ENCODE results near the gene TGFBR2. TPM values are rescaled to one million over a fixed set of nuclear protein-coding genes. Genes with fewer than 3 reads are reported as not detected.

TGFBR2 gene
- total RNA-seq, 2 experiments from 2014 or later, result 58.9 to 60.3 TPM

GRCh38 chr3:30598668-30599545 lies 7.5 kb upstream of the TGFBR2 start:
- ChIA-PET POLR2A (no interaction called here), CTCF (no interaction called here)

GRCh38 chr3:30600572-30600971 lies 5.8 kb upstream of the TGFBR2 start:
- POLR2A ChIA-PET, result interaction anchor here (0.7 kb wide), 1 partner anchor 21 kb away, joined by 6 read pairs; no protein-coding TSS in a partner anchor

GRCh38 chr3:30602946-30603345 lies 3.5 kb upstream of the TGFBR2 start:
- ChIA-PET POLR2A (no interaction called here), CTCF (no interaction called here)

More at GRCh38 chr3:30600572-30600971, 5.8 kb upstream of the TGFBR2 start:
- CTCF ChIA-PET, result no interaction called here

- ChIA-PET POLR2A (no interaction called here), CTCF (no interaction called here)
These were observed 2.3 kb upstream of the TGFBR2 start for GRCh38 chr3:30604093-30604492.

GRCh38 chr3:30604558-30604957 lies 1.8 kb upstream of the TGFBR2 start:
- CTCF ChIA-PET, result no interaction called here
- POLR2A ChIA-PET, result no interaction called here

GRCh38 chr3:30605005-30605404 lies 1.4 kb upstream of the TGFBR2 start:
- ChIA-PET POLR2A (no interaction called here), CTCF (no interaction called here)

GRCh38 chr3:30605706-30606300 lies 598 bp upstream of the TGFBR2 start:
- CTCF ChIA-PET, result interaction anchor here (0.8 to 1.9 kb wide), 3 partner anchors 10 to 23 kb away, joined by 4 to 7 read pairs (median 6); no protein-coding TSS in a partner anchor

GRCh38 chr3:30607032-30607833 lies 832 bp downstream of the TGFBR2 start:
- ChIA-PET CTCF (interaction anchor here (0.9 to 2.0 kb wide), 6 partner anchors 9 to 86 kb away, joined by 3 to 7 read pairs (median 5); no protein-coding TSS in a partner anchor), POLR2A (interaction anchor here (0.7 to 3.8 kb wide), 11 partner anchors 9 to 122 kb away, joined by 3 to 24 read pairs (median 4); no protein-coding TSS in a partner anchor)

More at GRCh38 chr3:30605706-30606300, 598 bp upstream of the TGFBR2 start:
- POLR2A ChIA-PET, result interaction anchor here (0.7 to 3.8 kb wide), 9 partner anchors 10 to 61 kb away, joined by 3 to 24 read pairs (median 5); no protein-coding TSS in a partner anchor

GRCh38 chr3:30608598-30608947 lies 2.2 kb downstream of the TGFBR2 start:
- CTCF ChIA-PET, result interaction anchor here (2.0 kb wide), 1 partner anchor 27 kb away, joined by 7 read pairs; no protein-coding TSS in a partner anchor
- POLR2A ChIA-PET, result interaction anchor here (1.2 to 3.8 kb wide), 3 partner anchors 8 to 50 kb away, joined by 4 to 24 read pairs (median 9); no protein-coding TSS in a partner anchor

- ChIA-PET POLR2A (interaction anchor here (0.6 to 2.3 kb wide), 8 partner anchors 10 to 49 kb away, joined by 3 to 12 read pairs (median 6); no protein-coding TSS in a partner anchor), CTCF (interaction anchor here (0.6 to 1.9 kb wide), 5 partner anchors 9 to 84 kb away, joined by 3 to 6 read pairs (median 4); no protein-coding TSS in a partner anchor)
These were observed 3.7 kb downstream of the TGFBR2 start for GRCh38 chr3:30609930-30610701.

GRCh38 chr3:30610702-30611368 lies 4.4 kb downstream of the TGFBR2 start:
- ChIA-PET POLR2A (interaction anchor here (0.5 to 2.3 kb wide), 11 partner anchors 9 to 265 kb away, joined by 3 to 12 read pairs (median 4); no protein-coding TSS in a partner anchor), CTCF (interaction anchor here (0.6 to 1.9 kb wide), 5 partner anchors 9 to 83 kb away, joined by 3 to 6 read pairs (median 4); no protein-coding TSS in a partner anchor)

- ChIA-PET POLR2A (interaction anchor here (0.5 to 2.3 kb wide), 9 partner anchors 8 to 266 kb away, joined by 3 to 10 read pairs (median 4); no protein-coding TSS in a partner anchor), CTCF (interaction anchor here (1.4 to 1.9 kb wide), 3 partner anchors 18 to 44 kb away, joined by 4 to 6 read pairs (median 4); no protein-coding TSS in a partner anchor)
These were observed 5.4 kb downstream of the TGFBR2 start for GRCh38 chr3:30611613-30612436.

- POLR2A ChIA-PET, result interaction anchor here (0.6 to 1.6 kb wide), 4 partner anchors 16 to 89 kb away, joined by 3 to 4 read pairs (median 3); no protein-coding TSS in a partner anchor
- CTCF ChIA-PET, result interaction anchor here (1.1 to 1.7 kb wide), 3 partner anchors 19 to 43 kb away, joined by 3 to 4 read pairs (median 3); no protein-coding TSS in a partner anchor
These were observed 6.2 kb downstream of the TGFBR2 start for GRCh38 chr3:30612437-30613132.

- POLR2A ChIA-PET, result interaction anchor here (0.6 to 1.6 kb wide), 6 partner anchors 11 to 90 kb away, joined by 3 to 4 read pairs (median 4); no protein-coding TSS in a partner anchor
- CTCF ChIA-PET, result interaction anchor here (1.1 to 1.7 kb wide), 4 partner anchors 18 to 45 kb away, joined by 3 to 4 read pairs (median 3); no protein-coding TSS in a partner anchor
These were observed 6.9 kb downstream of the TGFBR2 start for GRCh38 chr3:30613133-30613825.

- POLR2A ChIA-PET, result interaction anchor here (1.1 kb wide), 1 partner anchor 10 kb away, joined by 4 read pairs; no protein-coding TSS in a partner anchor
- CTCF ChIA-PET, result interaction anchor here (1.5 kb wide), 1 partner anchor 44 kb away, joined by 3 read pairs; no protein-coding TSS in a partner anchor
These were observed 8.0 kb downstream of the TGFBR2 start for GRCh38 chr3:30614373-30614772.
